ENCODE measurements around the gene PTP4A1. TPM values are rescaled to one million over a fixed set of nuclear protein-coding genes. Genes with fewer than 3 reads are reported as not detected.

The PTP4A1 gene
- total and polyA plus RNA-seq, 2 donors from 2014 or later, result 16.5 to 43.7 TPM

GRCh38 chr6:63581355-63582013, 9.2 kb downstream of the PTP4A1 start:
- H3K27me3 ChIP-seq (ENCODE audit: control insufficient read depth, insufficient read depth, low read length), result no peaks in the 10 kb centered on the region
- no peak for DNase-seq
- no peak for TF ChIP-seq CTCF (IDR thresholded peaks at IDR 0.05; ENCODE audit: borderline replicate concordance, extremely low read depth, insufficient read depth)
- H3K4me3 ChIP-seq (ENCODE audit: low read length in 3 of 3), result no peak overlapping the region
- H3K4me1 ChIP-seq (ENCODE audit: control insufficient read depth in 2 of 3, insufficient read depth in 2 of 3, low read depth in 1 of 3, low read length in 3 of 3), result no peaks in the 10 kb centered on the region
- H3K9ac ChIP-seq (ENCODE audit: low read length in 3 of 3), result no peak overlapping the region
- no peaks in the 10 kb centered on the region for H3K9me3 ChIP-seq (ENCODE audit: control insufficient read depth in 2 of 3, insufficient read depth in 1 of 3, low read length in 3 of 3)
- peak; percentile 15 for FAIRE-seq
- intact Hi-C loops (cut with DNase I), result no loop called here
- H3K27ac ChIP-seq (ENCODE audit: low read depth in 2 of 2, low read length in 2 of 2), result no peak overlapping the region
- peaks cover 5 to 32% (median 11%) of the 10 kb centered on the region in 3 donors for H3K36me3 ChIP-seq (ENCODE audit: control insufficient read depth in 2 of 3, insufficient read depth in 3 of 3, low read length in 3 of 3)

DNA sequence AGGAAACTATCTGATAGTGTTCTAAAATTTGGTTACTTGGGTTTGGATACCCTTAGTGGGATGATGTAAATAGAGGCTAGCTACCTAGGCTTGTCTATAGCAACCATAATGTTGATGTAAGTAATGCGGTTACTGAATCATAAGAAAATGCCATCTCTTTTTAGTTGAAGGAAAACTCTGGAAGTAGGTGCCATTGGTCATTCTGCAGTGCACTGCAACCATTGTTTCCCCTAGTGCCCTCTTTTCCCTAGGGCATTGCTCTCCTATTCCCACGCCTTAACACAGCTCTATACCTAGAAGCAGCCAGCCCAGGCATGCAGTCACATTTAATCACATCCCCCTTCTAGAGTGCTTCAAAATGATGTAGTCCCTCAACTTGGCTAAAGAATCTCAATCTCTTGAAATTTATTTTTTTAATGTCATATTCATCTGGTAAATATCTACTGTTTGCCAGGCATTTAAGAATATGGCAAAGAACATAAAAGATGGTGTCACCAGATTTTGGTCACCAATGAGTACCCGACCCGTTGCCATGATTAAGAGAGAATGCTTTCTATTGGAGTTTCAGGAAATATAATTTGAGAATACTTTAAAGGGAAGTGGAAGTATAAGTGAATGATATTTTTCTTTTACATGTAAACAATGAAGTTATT, 10.4 kb downstream of the PTP4A1 start:
- H3K4me3 ChIP-seq (ENCODE audit: low read length in 3 of 3), result no peak overlapping the region
- DNase-seq (no peak), FAIRE-seq (no peak)
- no peak overlapping the region for H3K9ac ChIP-seq (ENCODE audit: low read length in 3 of 3)
- H3K27me3 ChIP-seq (ENCODE audit: control insufficient read depth, insufficient read depth, low read length), result no peaks in the 10 kb centered on the region
- intact Hi-C loops (cut with DNase I), result no loop called here
- no peaks in the 10 kb centered on the region for H3K9me3 ChIP-seq (ENCODE audit: control insufficient read depth in 2 of 3, insufficient read depth in 1 of 3, low read length in 3 of 3)
- TF ChIP-seq CTCF (IDR thresholded peaks at IDR 0.05; ENCODE audit: borderline replicate concordance, extremely low read depth, insufficient read depth), result no peak
- H3K4me1 ChIP-seq (ENCODE audit: control insufficient read depth in 2 of 3, insufficient read depth in 2 of 3, low read depth in 1 of 3, low read length in 3 of 3), result no peaks in the 10 kb centered on the region
- H3K36me3 ChIP-seq (ENCODE audit: control insufficient read depth in 2 of 3, insufficient read depth in 3 of 3, low read length in 3 of 3), result peaks cover 5 to 21% (median 11%) of the 10 kb centered on the region in 3 donors
- no peak overlapping the region for H3K27ac ChIP-seq (ENCODE audit: low read depth in 2 of 2, low read length in 2 of 2)

DNA sequence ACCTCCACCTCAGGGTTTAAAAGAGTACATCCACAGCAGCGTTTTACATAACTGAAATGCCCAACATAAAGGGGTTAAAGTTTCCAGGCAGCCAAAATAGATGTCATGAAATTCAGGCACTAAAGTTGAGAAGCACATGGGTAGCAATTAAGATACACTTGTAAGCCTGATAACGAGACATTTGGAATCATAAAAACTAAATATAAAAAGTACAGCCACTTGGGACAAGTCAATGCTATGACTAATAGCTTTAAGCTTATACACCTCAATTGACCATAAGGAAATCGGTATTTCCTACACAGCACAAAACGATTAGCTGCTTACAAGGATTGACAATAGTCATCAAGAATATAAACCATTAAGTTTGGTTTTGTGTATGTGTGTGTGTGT, 11.8 kb downstream of the PTP4A1 start:
- no peaks in the 10 kb centered on the region for H3K4me1 ChIP-seq (ENCODE audit: control insufficient read depth in 2 of 3, insufficient read depth in 2 of 3, low read depth in 1 of 3, low read length in 3 of 3)
- H3K9ac ChIP-seq (ENCODE audit: low read length in 3 of 3), result no peak overlapping the region
- no peak for TF ChIP-seq CTCF (IDR thresholded peaks at IDR 0.05; ENCODE audit: borderline replicate concordance, extremely low read depth, insufficient read depth)
- no peak for DNase-seq
- FAIRE-seq, result no peak
- H3K9me3 ChIP-seq (ENCODE audit: control insufficient read depth in 2 of 3, insufficient read depth in 1 of 3, low read length in 3 of 3), result no peaks in the 10 kb centered on the region
- no peak overlapping the region for H3K27ac ChIP-seq (ENCODE audit: low read depth in 2 of 2, low read length in 2 of 2)
- no peaks in the 10 kb centered on the region for H3K27me3 ChIP-seq (ENCODE audit: control insufficient read depth, insufficient read depth, low read length)
- H3K4me3 ChIP-seq (ENCODE audit: low read length in 3 of 3), result no peak overlapping the region
- peaks cover 5 to 14% (median 7%) of the 10 kb centered on the region in 3 donors for H3K36me3 ChIP-seq (ENCODE audit: control insufficient read depth in 2 of 3, insufficient read depth in 3 of 3, low read length in 3 of 3)
- intact Hi-C loops (cut with DNase I), result no loop called here
